NB4 (cell line): Measurements from ENCODE around the gene GABRB1.

Source experiments
- DNase-seq: peaks from one replicate; pipeline ENCODE4 v3.0.0; 2010; ENCODE audit warnings: low read depth
- H3K4me3 ChIP-seq: one replicate; pipeline ENCODE4 v1.5.1; 2011; ENCODE audit warnings: mild to moderate bottlenecking, low read depth, low read length, moderate library complexity
- CTCF ChIP-seq: IDR thresholded peaks from one replicate; pipeline ENCODE4 v1.5.1; 2012; ENCODE audit warnings: low read depth, low read length
- MYC ChIP-seq: IDR thresholded peaks from 2 replicates; pipeline ENCODE4 v1.6.1; 2011; ENCODE audit warnings: low read depth, low read length
- POLR2A ChIP-seq: IDR thresholded peaks from 2 replicates; pipeline ENCODE4 v1.6.1; 2011; ENCODE audit warnings: mild to moderate bottlenecking; ENCODE audit not compliant: insufficient read length; ENCODE audit errors: extremely low read depth
- TF ChIP-seq, protein P1 (sequence below): IDR thresholded peaks from 2 replicates; pipeline ENCODE4 v1.6.1; 2011; ENCODE audit warnings: low read depth, low read length

The GABRB1 gene

DNA sequence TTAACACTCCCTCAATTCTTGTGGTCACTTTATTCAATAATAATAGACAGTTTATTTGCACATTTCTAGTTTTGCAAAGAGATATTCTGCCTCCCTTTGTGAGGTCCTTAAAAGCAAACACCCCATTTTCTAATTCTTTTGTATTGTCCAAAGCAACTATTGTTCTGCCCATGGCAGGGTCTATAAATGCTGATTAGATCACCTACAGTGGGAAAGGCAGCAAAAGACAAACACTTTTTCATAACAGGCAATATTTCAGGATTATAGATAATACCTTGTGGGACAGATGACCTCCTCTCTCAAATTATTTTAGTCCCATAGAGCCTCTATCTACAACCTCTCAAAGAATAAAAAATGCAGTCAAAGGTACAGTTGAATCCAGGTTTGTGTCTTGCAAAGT lies 403.6 kb downstream of the GABRB1 start:
- no peak for DNase-seq
- H3K4me3 ChIP-seq: no peak overlapping the region
- TF ChIP-seq POLR2A (no peak), CTCF (no peak), MYC (no peak)
- TF ChIP-seq, protein P1, sequence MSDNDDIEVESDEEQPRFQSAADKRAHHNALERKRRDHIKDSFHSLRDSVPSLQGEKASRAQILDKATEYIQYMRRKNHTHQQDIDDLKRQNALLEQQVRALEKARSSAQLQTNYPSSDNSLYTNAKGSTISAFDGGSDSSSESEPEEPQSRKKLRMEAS: no peak

DNA sequence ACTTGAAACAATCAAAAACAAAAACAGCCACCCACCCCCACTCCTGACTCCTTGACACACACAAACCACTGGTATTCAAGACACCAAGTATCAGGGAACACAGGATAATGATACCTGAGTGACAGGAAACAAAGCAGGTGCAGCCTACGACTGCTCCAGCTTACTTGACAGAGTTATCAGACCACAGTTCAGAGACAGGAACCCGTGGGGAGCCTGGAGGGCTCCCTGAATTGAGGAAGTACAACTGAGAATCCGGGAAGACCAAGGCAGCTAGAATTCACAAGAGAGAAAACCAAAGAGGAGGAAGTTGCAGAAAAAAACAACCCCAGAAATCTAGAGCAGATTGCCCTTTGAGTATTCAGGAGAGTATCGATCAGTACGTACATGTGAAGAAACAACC lies 411.6 kb downstream of the GABRB1 start:
- peak overlapping the region; percentile 12 for H3K4me3 ChIP-seq
- DNase-seq: peak; percentile 85
- TF ChIP-seq MYC (no peak), POLR2A (no peak), CTCF (no peak)
- TF ChIP-seq, protein P1: no peak

- TF ChIP-seq MYC (no peak), POLR2A (no peak), CTCF (no peak)
- TF ChIP-seq, protein P1: no peak
- peak; percentile 53 for DNase-seq
- H3K4me3 ChIP-seq: no peak overlapping the region
Measured at GRCh38 chr4:47444031-47444430, 412.7 kb downstream of the GABRB1 start.

DNA sequence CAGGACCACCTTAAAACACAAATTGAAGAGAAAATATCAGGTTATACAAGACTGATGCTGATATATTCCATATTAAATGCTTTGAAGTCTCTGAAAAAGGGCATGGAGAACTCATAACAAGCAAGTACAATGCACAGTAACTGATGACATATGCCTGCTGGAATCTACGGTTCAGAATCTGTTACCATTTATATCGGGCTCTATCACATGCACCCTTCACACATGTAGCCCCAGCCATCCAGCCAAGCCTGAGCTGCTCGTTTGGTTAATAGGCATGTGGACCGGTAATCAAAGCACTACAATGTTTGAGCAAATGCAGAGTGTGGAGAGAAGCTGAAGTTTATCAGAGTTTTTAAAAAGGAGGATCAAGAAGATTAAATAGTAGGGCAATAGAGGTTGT lies 420.3 kb downstream of the GABRB1 start:
- H3K4me3 ChIP-seq: no peak overlapping the region
- no peak for DNase-seq
- TF ChIP-seq POLR2A (no peak), CTCF (no peak), MYC (no peak)
- TF ChIP-seq, protein P1: no peak

DNA sequence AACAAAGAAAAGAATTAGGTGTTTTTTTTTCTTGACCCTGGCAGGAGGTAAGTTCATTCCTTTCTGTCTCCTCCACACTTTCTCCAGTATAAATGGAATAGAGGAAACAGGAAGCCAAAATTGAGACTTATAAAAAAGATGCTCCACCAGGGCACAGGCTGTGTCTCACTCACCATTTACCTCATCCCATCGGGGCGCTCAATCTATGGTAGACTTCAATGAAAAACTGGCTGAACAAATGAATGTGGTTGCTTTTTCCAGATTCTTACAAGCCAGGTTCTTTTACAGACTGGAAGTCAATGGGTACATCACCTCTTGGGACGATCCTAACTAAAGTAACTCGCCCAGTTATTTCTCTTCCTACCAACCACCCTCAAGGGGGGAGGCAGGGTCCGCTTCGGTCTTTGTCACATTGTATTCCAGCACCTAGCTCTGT lies 431.4 kb downstream of the GABRB1 start:
- TF ChIP-seq, protein P1: no peak
- TF ChIP-seq MYC (no peak), CTCF (no peak), POLR2A (no peak)
- DNase-seq: peak; percentile 26
- peak overlapping the region; percentile 78 for H3K4me3 ChIP-seq

DNA sequence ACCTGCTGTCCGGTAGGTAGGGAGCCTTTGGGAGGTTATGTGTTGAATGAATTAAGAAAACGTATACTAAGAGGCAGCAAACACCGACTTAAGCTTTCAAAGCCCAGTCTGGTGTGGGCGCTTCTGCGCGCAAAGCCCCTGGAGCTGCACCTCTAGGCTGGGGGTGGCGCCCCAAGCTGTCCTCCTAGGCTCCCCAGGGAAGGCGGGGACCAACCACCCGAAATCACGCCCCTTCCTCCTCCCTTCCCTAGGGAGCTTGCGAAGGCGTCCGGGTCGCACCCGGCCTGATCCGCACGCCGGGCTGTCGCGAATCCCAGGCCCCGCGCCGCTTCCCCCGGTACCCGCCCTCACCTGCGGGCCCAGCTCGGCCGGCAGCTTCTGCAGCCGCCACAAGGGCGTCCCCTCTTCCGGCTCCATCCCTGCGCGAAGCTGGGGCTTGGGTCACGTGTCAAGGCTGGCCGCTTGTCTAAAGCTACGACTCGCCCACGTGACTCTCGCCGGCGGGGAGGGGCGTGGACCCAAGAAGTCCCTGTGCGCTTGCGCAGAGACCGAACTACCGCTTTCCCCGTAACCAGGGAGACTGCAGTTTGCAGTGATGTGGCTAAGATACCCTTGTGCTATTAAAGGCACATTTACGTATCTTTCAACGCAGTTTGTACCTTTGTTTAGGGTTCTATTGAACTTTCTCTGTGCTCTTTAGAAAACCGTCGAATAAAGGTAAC lies 432.0 kb downstream of the GABRB1 start, which contains the start of gene COMMD8:
Gene COMMD8 (minus strand): TSS at position 468 of the 722 bp plus-strand sequence. CDS start 51 bp downstream, at position 417.
- H3K4me3 ChIP-seq: peak within 1 kb of the TSS; percentile 78
- peak; percentile 96 for DNase-seq
- TF ChIP-seq CTCF: no peak
- TF ChIP-seq, protein P1: peak; percentile 100
- peak; percentile 66 for TF ChIP-seq POLR2A
- TF ChIP-seq MYC: peak; percentile 17; the same call in 1 of the 2 replicates
